Activated CD4-positive, alpha-beta memory T cell treated with anti-CD3 and anti-CD28 coated beads for 36 hours (primary cell): ENCODE results near the gene ATP5IF1. TPM values are rescaled to one million over a fixed set of nuclear protein-coding genes. Genes with fewer than 3 reads are reported as not detected.

ENCODE experiments used
- total RNA-seq, 2 experiments: library from RNA; stranded (reverse); gene quantifications; one replicate each; pipeline ENCODE4 v1.2.3, GENCODE V29; 2021

ATP5IF1 gene
- total RNA-seq, 2 experiments from 2014 or later: 174 to 181 TPM

Other genes starting within 250 kb of the ATP5IF1 start
- gene EYA3, start 147.5 kb upstream of the ATP5IF1 start, total RNA-seq: 10 to 100 TPM; 26.4 to 27.4 TPM
- under 1 TPM; 0.15 to 0.19 TPM for gene PTAFR, start 59.4 kb upstream of the ATP5IF1 start, total RNA-seq
- gene DNAJC8, start 3.1 kb upstream of the ATP5IF1 start, total RNA-seq: 100 to 1,000 TPM in 1 of 2 experiments, 10 to 100 TPM in 1; 99.0 to 102 TPM
- gene SESN2, start 23.4 kb downstream of the ATP5IF1 start, total RNA-seq: 10 to 100 TPM; 23.4 to 24.1 TPM
- 10 to 100 TPM; 19.8 to 20.0 TPM for gene MED18, start 92.9 kb downstream of the ATP5IF1 start, total RNA-seq
- gene PHACTR4, start 133.6 kb downstream of the ATP5IF1 start, total RNA-seq: 10 to 100 TPM; 19.5 to 21.5 TPM